ENCODE measurements around the gene CYBA. TPM values are rescaled to one million over a fixed set of nuclear protein-coding genes. Genes with fewer than 3 reads are reported as not detected.

CYBA gene
- total and polyA plus RNA-seq, 9 of the 15 experiments (the other 6 are each of a cell fraction or from before 2014, with no cell fraction given): 0.34 to 683 (median 93.0) TPM

DNA sequence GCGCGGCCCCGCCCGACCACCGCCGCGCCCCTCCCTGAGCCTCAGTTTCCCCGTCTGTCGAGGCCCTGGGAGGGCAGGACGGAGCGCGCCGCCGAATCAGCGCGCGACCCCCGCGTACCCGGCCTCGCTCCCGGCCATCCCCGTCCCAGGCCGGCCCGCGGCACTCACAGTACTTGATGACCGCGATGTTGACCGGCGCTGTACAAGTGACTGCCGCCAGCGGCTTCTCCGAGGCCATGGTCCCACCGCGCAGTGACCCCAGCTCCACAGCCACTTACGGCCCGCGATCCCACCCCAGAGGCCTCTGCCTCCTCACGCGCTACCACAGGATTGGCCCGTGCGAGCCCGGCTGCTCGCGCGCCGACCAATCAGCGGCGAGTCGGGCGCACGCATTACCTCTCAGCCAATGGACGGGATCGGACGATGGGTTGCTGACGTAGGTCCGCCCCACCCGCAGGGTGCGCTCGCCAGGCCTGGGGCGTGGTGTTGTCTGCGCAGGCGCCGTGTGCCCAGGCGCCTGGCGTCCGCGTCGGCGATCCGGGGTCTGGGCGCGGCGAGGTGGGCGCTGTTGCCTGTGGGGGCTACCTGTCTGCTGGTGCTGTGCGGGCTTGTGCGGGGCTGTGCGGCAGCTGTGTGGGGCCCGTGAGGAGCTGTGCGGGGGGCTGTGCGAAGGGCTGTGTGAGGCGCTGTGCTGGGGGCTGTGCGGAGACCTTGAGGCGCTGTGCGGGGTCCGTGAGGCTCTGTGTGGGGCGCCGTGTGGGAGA, 12.2 kb upstream of the CYBA start, which contains the start of gene MVD (continued):
- peak; percentile 94 for TF ChIP-seq TBP (optimal IDR thresholded peaks at IDR 0.05; ENCODE audit: low read depth, low read length)
- TF ChIP-seq ETV6 (IDR thresholded peaks at IDR 0.05; ENCODE audit: borderline replicate concordance in 1 of 2, low read depth in 2 of 2, low read length in 1 of 2): no peak
- no peak for TF ChIP-seq ETV6 (CRISPR knock-in tag; IDR thresholded peaks at IDR 0.05; ENCODE audit: borderline replicate concordance)
- no peak for TF ChIP-seq FOXJ3 (CRISPR knock-in tag; IDR thresholded peaks at IDR 0.05)
- TF ChIP-seq WHSC1 (IDR thresholded peaks at IDR 0.05; ENCODE audit: low read length): no peak
- peak; percentile 58 for TF ChIP-seq ETS1 (conservative IDR thresholded peaks at IDR 0.05; ENCODE audit: control insufficient read depth, low read depth, low read length)
- TF ChIP-seq, protein P1, sequence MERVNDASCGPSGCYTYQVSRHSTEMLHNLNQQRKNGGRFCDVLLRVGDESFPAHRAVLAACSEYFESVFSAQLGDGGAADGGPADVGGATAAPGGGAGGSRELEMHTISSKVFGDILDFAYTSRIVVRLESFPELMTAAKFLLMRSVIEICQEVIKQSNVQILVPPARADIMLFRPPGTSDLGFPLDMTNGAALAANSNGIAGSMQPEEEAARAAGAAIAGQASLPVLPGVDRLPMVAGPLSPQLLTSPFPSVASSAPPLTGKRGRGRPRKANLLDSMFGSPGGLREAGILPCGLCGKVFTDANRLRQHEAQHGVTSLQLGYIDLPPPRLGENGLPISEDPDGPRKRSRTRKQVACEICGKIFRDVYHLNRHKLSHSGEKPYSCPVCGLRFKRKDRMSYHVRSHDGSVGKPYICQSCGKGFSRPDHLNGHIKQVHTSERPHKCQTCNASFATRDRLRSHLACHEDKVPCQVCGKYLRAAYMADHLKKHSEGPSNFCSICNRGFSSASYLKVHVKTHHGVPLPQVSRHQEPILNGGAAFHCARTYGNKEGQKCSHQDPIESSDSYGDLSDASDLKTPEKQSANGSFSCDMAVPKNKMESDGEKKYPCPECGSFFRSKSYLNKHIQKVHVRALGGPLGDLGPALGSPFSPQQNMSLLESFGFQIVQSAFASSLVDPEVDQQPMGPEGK (CRISPR knock-in tag; IDR thresholded peaks at IDR 0.05; ENCODE audit: borderline replicate concordance): no peak
- TF ChIP-seq RAD21 (CRISPR knock-in tag; conservative IDR thresholded peaks at IDR 0.05 in 1 of 2, IDR thresholded peaks at IDR 0.05 in 1 of 2): peak in 1 of 2 experiments; percentile 11; a peak in 1 of 4 replicates
- no peak for TF ChIP-seq CREBBP (IDR thresholded peaks at IDR 0.05; ENCODE audit: low read depth, low read length)
- peak; percentile 62; the same call in 1 of the 2 replicates for TF ChIP-seq TCF7 (IDR thresholded peaks at IDR 0.05; ENCODE audit: borderline replicate concordance)
- TF ChIP-seq, protein P2, sequence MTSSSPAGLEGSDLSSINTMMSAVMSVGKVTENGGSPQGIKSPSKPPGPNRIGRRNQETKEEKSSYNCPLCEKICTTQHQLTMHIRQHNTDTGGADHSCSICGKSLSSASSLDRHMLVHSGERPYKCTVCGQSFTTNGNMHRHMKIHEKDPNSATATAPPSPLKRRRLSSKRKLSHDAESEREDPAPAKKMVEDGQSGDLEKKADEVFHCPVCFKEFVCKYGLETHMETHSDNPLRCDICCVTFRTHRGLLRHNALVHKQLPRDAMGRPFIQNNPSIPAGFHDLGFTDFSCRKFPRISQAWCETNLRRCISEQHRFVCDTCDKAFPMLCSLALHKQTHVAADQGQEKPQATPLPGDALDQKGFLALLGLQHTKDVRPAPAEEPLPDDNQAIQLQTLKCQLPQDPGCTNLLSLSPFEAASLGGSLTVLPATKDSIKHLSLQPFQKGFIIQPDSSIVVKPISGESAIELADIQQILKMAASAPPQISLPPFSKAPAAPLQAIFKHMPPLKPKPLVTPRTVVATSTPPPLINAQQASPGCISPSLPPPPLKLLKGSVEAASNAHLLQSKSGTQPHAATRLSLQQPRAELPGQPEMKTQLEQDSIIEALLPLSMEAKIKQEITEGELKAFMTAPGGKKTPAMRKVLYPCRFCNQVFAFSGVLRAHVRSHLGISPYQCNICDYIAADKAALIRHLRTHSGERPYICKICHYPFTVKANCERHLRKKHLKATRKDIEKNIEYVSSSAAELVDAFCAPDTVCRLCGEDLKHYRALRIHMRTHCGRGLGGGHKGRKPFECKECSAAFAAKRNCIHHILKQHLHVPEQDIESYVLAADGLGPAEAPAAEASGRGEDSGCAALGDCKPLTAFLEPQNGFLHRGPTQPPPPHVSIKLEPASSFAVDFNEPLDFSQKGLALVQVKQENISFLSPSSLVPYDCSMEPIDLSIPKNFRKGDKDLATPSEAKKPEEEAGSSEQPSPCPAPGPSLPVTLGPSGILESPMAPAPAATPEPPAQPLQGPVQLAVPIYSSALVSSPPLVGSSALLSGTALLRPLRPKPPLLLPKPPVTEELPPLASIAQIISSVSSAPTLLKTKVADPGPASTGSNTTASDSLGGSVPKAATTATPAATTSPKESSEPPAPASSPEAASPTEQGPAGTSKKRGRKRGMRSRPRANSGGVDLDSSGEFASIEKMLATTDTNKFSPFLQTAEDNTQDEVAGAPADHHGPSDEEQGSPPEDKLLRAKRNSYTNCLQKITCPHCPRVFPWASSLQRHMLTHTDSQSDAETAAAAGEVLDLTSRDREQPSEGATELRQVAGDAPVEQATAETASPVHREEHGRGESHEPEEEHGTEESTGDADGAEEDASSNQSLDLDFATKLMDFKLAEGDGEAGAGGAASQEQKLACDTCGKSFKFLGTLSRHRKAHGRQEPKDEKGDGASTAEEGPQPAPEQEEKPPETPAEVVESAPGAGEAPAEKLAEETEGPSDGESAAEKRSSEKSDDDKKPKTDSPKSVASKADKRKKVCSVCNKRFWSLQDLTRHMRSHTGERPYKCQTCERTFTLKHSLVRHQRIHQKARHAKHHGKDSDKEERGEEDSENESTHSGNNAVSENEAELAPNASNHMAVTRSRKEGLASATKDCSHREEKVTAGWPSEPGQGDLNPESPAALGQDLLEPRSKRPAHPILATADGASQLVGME (CRISPR knock-in tag; IDR thresholded peaks at IDR 0.05): peak; percentile 62; the same call in 1 of the 2 replicates
- TF ChIP-seq FOXP1 (CRISPR knock-in tag; IDR thresholded peaks at IDR 0.05): peak; percentile 20; the same call in 1 of the 2 replicates
- TF ChIP-seq, protein P3, sequence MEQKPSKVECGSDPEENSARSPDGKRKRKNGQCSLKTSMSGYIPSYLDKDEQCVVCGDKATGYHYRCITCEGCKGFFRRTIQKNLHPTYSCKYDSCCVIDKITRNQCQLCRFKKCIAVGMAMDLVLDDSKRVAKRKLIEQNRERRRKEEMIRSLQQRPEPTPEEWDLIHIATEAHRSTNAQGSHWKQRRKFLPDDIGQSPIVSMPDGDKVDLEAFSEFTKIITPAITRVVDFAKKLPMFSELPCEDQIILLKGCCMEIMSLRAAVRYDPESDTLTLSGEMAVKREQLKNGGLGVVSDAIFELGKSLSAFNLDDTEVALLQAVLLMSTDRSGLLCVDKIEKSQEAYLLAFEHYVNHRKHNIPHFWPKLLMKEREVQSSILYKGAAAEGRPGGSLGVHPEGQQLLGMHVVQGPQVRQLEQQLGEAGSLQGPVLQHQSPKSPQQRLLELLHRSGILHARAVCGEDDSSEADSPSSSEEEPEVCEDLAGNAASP (IDR thresholded peaks at IDR 0.05): no peak
- no peak for TF ChIP-seq SIRT6 (IDR thresholded peaks at IDR 0.05; ENCODE audit: low read depth, low read length)
- no peak for TF ChIP-seq ZNF780A (CRISPR knock-in tag; IDR thresholded peaks at IDR 0.05)
